ENCODE measurements around the gene PARN. TPM values are rescaled to one million over a fixed set of nuclear protein-coding genes. Genes with fewer than 3 reads are reported as not detected.
"Not testable (repeated sequence)": the region's sequence is repeated elsewhere in the genome, so short reads cannot be mapped to it uniquely, and the experiment has no call there.

Gene PARN
- total and polyA plus RNA-seq, 8 donors, result 9.9 to 75.3 (median 24.2) TPM

- WGBS, 5 donors, result 88 to 91% (median 89%) methylated on average over 21 to 23 of the region's 23 CpGs
- Histone ChIP-seq H3K36me3 (no peaks in the 10 kb centered on the region), H3K27me3 (no peaks in the 10 kb centered on the region), H3K4me1 (peaks cover 0 to 14% (median 5%) of the 10 kb centered on the region in 4 donors), H3K27ac (no peak overlapping the region), H3K9me3 (no peaks in the 10 kb centered on the region), H3K4me3 (no peak overlapping the region)
- DNase-seq, result no peak
- intact Hi-C loops (cut with DNase I; ENCODE audit: low total_unique reads), result no loop called here
- TF ChIP-seq, protein P1, sequence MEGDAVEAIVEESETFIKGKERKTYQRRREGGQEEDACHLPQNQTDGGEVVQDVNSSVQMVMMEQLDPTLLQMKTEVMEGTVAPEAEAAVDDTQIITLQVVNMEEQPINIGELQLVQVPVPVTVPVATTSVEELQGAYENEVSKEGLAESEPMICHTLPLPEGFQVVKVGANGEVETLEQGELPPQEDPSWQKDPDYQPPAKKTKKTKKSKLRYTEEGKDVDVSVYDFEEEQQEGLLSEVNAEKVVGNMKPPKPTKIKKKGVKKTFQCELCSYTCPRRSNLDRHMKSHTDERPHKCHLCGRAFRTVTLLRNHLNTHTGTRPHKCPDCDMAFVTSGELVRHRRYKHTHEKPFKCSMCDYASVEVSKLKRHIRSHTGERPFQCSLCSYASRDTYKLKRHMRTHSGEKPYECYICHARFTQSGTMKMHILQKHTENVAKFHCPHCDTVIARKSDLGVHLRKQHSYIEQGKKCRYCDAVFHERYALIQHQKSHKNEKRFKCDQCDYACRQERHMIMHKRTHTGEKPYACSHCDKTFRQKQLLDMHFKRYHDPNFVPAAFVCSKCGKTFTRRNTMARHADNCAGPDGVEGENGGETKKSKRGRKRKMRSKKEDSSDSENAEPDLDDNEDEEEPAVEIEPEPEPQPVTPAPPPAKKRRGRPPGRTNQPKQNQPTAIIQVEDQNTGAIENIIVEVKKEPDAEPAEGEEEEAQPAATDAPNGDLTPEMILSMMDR (IDR thresholded peaks at IDR 0.05), result no peak
- TF ChIP-seq EP300 (IDR thresholded peaks at IDR 0.05) (no peak), POLR2A (IDR thresholded peaks at IDR 0.05) (no peak), POLR2AphosphoS5 (IDR thresholded peaks at IDR 0.05) (no peak)
These were observed 229.6 kb downstream of the PARN start for GRCh38 chr16:14400285-14400977.

DNA sequence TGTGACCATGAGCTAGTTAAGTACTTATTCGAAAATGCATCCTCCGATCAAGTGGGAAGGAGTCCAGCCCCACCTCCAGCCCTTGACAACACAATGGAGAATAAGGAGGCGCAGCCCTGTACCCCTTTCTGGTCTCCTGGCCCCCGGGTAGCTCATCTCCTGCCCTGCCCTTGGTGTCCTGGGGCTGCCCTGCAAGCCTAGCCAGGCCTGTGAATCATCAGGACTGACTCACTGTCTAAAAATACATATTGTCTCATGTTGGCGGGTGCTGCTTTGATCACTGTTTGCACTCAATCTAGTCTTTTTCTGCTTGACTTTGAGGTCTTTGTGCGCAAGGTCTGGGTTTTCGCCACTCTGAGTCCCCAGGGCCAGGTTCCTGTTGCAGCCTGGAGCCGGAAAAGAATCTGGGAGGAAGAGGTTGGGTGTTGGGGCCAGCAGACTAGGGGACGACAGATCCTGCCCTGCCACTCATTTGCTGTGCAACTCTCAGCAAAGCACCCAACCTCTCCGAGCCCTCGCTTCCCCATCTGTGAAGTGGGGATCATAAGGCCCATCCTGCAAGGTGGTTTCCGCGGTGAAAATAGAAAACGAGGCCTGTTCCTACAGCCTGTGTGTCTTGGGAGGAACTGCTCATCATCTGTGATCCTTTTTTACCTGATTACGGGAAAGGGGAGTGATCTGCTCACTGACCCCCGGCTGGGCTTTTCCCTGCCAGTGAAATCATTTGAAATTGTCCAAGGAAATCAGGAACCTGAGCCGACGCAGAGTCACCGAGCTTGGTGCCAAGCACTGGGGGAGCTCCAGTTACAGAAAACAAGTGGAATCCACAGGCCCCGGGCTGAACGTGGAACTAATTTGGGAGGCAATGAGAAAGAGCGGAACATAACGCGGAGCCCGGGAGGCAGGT lies 230.4 kb downstream of the PARN start:
- Histone ChIP-seq H3K4me1 (peaks cover 0 to 14% (median 4%) of the 10 kb centered on the region in 4 donors), H3K9me3 (no peaks in the 10 kb centered on the region), H3K27ac (peak overlapping the region in 1 of 5 donors; percentile 14), H3K36me3 (no peaks in the 10 kb centered on the region), H3K27me3 (no peaks in the 10 kb centered on the region), H3K4me3 (no peak overlapping the region)
- TF ChIP-seq POLR2AphosphoS5 (IDR thresholded peaks at IDR 0.05) (no peak), POLR2A (IDR thresholded peaks at IDR 0.05) (no peak), EP300 (IDR thresholded peaks at IDR 0.05) (no peak)
- TF ChIP-seq, protein P1 (IDR thresholded peaks at IDR 0.05), result no peak
- DNase-seq, result peak in 1 of 2 donors; percentile 48
- 60 to 78% (median 63%) methylated on average over 20 to 25 of the region's 25 CpGs for WGBS, 5 donors
- intact Hi-C loops (cut with DNase I; ENCODE audit: low total_unique reads), result no loop called here

- no peaks in the 10 kb centered on the region for H3K9me3 ChIP-seq
- no peaks in the 10 kb centered on the region for H3K27me3 ChIP-seq
- H3K27ac ChIP-seq, result no peak overlapping the region
- intact Hi-C loops (cut with DNase I; ENCODE audit: low total_unique reads), result no loop called here
- H3K36me3 ChIP-seq, result no peaks in the 10 kb centered on the region
- peaks cover 0 to 14% (median 4%) of the 10 kb centered on the region in 4 donors for H3K4me1 ChIP-seq
- TF ChIP-seq, protein P1 (IDR thresholded peaks at IDR 0.05), result no peak
- TF ChIP-seq POLR2AphosphoS5 (IDR thresholded peaks at IDR 0.05), result no peak
- 71 to 93% (median 85%) methylated on average over 4 to 11 of the region's 11 CpGs for WGBS, 5 donors
- H3K4me3 ChIP-seq, result no peak overlapping the region
- DNase-seq, result no peak
These were observed 231.9 kb downstream of the PARN start for GRCh38 chr16:14398014-14398717.

DNA sequence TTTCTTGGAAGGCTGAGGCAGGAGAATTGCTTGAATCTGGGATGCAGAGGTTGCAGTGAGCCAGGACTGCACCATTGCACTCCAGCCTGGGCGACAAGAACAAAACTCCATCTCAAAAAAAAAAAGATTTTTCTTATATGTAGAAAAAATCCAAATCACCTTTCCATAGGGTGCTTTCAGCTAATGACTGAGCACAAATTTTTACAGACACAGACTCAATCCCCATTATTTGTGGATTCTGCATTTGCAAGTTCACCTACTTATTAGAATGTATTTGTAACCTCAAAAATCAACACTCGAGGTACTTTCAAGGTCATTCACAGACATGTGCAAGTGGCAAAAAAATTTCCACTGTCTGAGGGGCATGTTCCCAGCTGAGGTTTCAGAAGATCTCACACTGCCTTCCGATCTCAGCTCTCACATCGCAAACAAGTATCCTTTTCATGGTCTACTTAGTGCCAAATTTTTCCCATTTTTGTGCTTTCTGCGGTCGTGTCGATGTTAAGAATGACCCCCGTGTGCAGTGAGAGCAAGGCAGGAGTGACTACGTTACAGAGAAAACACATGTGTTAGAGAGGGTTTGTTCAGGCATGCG lies 234.3 kb downstream of the PARN start:
- not testable (repeated sequence) for H3K27ac ChIP-seq
- 74 to 84% (median 77%) methylated on average over 10 of the region's 10 CpGs for WGBS, 5 donors

More for the DNA sequence above, 234.3 kb downstream of the PARN start:
- H3K36me3 ChIP-seq; DNase-seq; H3K9me3 ChIP-seq; H3K4me3 ChIP-seq; H3K27me3 ChIP-seq; intact Hi-C loops (cut with DNase I; ENCODE audit: low total_unique reads): not testable (repeated sequence)
- peaks cover 0 to 14% (median 4%) of the 10 kb centered on the region in 4 donors for H3K4me1 ChIP-seq

Data from stomach (tissue), 9 donors.